K562 (cell line): ENCODE measurements around the gene SSU72. TPM values are rescaled to one million over a fixed set of nuclear protein-coding genes. Genes with fewer than 3 reads are reported as not detected.

Source experiments
- ARHGAP35 ChIP-seq: fragments of 450-650 bp; IDR thresholded peaks from 2 replicates; pipeline ENCODE4 v1.6.1; 2018; ENCODE audit not compliant: partially characterized antibody
- ATF7 ChIP-seq: fragments of 450-650 bp; IDR thresholded peaks from 2 replicates; pipeline ENCODE4 v1.7.1; 2014; ENCODE audit warnings: mild to moderate bottlenecking, moderate library complexity
- BRD4 ChIP-seq: fragments of 200-600 bp; sonication (generic); IDR thresholded peaks from 2 replicates; pipeline ENCODE4 v1.6.1; 2017; ENCODE audit warnings: inconsistent platforms
- CHAMP1 ChIP-seq: fragments of 450-650 bp; IDR thresholded peaks from 2 replicates; pipeline ENCODE4 v1.6.1; 2016; ENCODE audit warnings: mild to moderate bottlenecking
- FOSL1 ChIP-seq: fragments of 200-800 bp; sonication (Bioruptor generic); conservative IDR thresholded peaks from 2 replicates; pipeline ENCODE4 v1.6.1; 2016; ENCODE audit warnings: missing genetic modification characterization, missing compliant biosample characterization
- HES1 ChIP-seq: fragments of 450-650 bp; IDR thresholded peaks from 2 replicates; pipeline ENCODE4 v1.6.1; 2016; ENCODE audit warnings: low read depth, mild to moderate bottlenecking, moderate library complexity
- HNRNPK ChIP-seq: fragments of 200-400 bp; formaldehyde crosslinking; IDR thresholded peaks from one replicate; pipeline ENCODE4 v1.6.1; 2018; ENCODE audit warnings: mild to moderate bottlenecking, low read depth, low read length; ENCODE audit not compliant: poor library complexity, severe bottlenecking
- KLF10 ChIP-seq: fragments of 250-450 bp; sonication (Bioruptor Pico); IDR thresholded peaks from 2 replicates; pipeline ENCODE4 v1.6.1; 2021; ENCODE audit warnings: matching md5 sums
- NCOR1 ChIP-seq: fragments of 450-650 bp; IDR thresholded peaks from 2 replicates; pipeline ENCODE4 v1.6.1; 2016; ENCODE audit warnings: mild to moderate bottlenecking, moderate library complexity
- RBFOX2 ChIP-seq: fragments of 200-400 bp; formaldehyde crosslinking; IDR thresholded peaks from 2 replicates; pipeline ENCODE4 v1.6.1; 2017; ENCODE audit warnings: low read depth, mild to moderate bottlenecking, low read length, moderate library complexity
- RFX7 ChIP-seq: fragments of 250-450 bp; sonication (Bioruptor Pico); IDR thresholded peaks from 2 replicates; pipeline ENCODE4 v1.5.1; 2021; ENCODE audit warnings: mild to moderate bottlenecking
- SNAPC5 ChIP-seq: fragments of 250-450 bp; sonication (Bioruptor Pico); IDR thresholded peaks from 2 replicates; pipeline ENCODE4 v1.8.0; 2021; ENCODE audit warnings: moderate library complexity, mild to moderate bottlenecking, inconsistent platforms
- TFAM ChIP-seq: fragments of 250-450 bp; sonication (Bioruptor Pico); conservative IDR thresholded peaks from 2 replicates; pipeline ENCODE4 v1.5.0; 2021; ENCODE audit warnings: mild to moderate bottlenecking, moderate library complexity
- TGIF2 ChIP-seq: sonication (generic); formaldehyde crosslinking; IDR thresholded peaks from 2 replicates; pipeline ENCODE4 v1.8.1; 2022; ENCODE audit warnings: mild to moderate bottlenecking, missing genetic modification reagents, moderate library complexity
- WHSC1 ChIP-seq: IDR thresholded peaks from one replicate; pipeline ENCODE4 v1.6.1; 2012; ENCODE audit warnings: low read length, control low read depth, inconsistent platforms
- ZFP1 ChIP-seq: fragments of 450-650 bp; formaldehyde crosslinking; IDR thresholded peaks from 2 replicates; pipeline ENCODE4 v1.4.0; 2020; ENCODE audit warnings: mild to moderate bottlenecking, mixed read lengths
- ZNF589 ChIP-seq: fragments of 200-800 bp; sonication (Bioruptor generic); IDR thresholded peaks from 2 replicates; pipeline ENCODE4 v1.6.1; 2016; ENCODE audit warnings: low read depth, missing genetic modification characterization, missing compliant biosample characterization
- ZNF75A ChIP-seq: fragments of 450-650 bp; formaldehyde crosslinking; IDR thresholded peaks from 2 replicates; pipeline ENCODE4 v1.4.0; 2020; ENCODE audit warnings: mild to moderate bottlenecking
- polyA plus RNA-seq, 8 experiments: library from polyadenylated mRNA; depleted of rRNA in 4 of 8; stranded (reverse) in 5 of 8; unstranded in 3 of 8; fragments of >200 nt; fragmentation: Nextera tagmentation in 2 of 8; fragmentation: Illumina TruSeq in 1 of 8; extraction: Ambion mirVana in 2 of 8; extraction: Trizol in 1 of 8; gene quantifications; 2 replicates each; pipeline versions ENCODE4 v1.2.1 to v1.2.3, GENCODE V29; 2011 to 2014; ENCODE audit warnings: inconsistent platforms in 1 of 8, missing spikeins in 1 of 8
- total RNA-seq, 7 experiments: library from RNA; depleted of rRNA in 6 of 7; stranded (reverse); fragments of >200 nt in 6 of 7; fragmentation: Illumina TruSeq in 2 of 7; extraction: Trizol in 2 of 7; gene quantifications; 2 replicates each; pipeline versions ENCODE4 v1.2.1 to v1.2.3, GENCODE V29; 2011 to 2021; ENCODE audit warnings: low replicate concordance in 1 of 7
- TF ChIP-seq, protein P1 (sequence below): fragments of 250-450 bp; sonication (Bioruptor Pico); IDR thresholded peaks from 2 replicates; pipeline ENCODE4 v1.8.0; 2022; ENCODE audit warnings: moderate library complexity, mild to moderate bottlenecking, inconsistent platforms
- TF ChIP-seq, protein P2 (sequence below): fragments of 450-650 bp; IDR thresholded peaks from 2 replicates; pipeline ENCODE4 v1.6.1; 2017; ENCODE audit warnings: mild to moderate bottlenecking, moderate library complexity
- TF ChIP-seq, protein P3 (sequence below): IDR thresholded peaks from 3 replicates; pipeline ENCODE4 v1.6.1; 2011; ENCODE audit warnings: borderline replicate concordance, mild to moderate bottlenecking; ENCODE audit not compliant: insufficient read length, insufficient read depth

The SSU72 gene
- total and polyA plus RNA-seq, 9 of the 15 experiments (the other 6 are each of a cell fraction or from before 2014, with no cell fraction given) = 70.8 to 201 (median 94.6) TPM

GRCh38 chr1:1609822-1610485 is 35.3 kb upstream of the SSU72 start (continued):
- TF ChIP-seq, protein P1, sequence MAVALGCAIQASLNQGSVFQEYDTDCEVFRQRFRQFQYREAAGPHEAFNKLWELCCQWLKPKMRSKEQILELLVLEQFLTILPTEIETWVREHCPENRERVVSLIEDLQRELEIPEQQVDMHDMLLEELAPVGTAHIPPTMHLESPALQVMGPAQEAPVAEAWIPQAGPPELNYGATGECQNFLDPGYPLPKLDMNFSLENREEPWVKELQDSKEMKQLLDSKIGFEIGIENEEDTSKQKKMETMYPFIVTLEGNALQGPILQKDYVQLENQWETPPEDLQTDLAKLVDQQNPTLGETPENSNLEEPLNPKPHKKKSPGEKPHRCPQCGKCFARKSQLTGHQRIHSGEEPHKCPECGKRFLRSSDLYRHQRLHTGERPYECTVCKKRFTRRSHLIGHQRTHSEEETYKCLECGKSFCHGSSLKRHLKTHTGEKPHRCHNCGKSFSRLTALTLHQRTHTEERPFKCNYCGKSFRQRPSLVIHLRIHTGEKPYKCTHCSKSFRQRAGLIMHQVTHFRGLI (CRISPR knock-in tag) = peak; percentile 91
- TF ChIP-seq, protein P2, sequence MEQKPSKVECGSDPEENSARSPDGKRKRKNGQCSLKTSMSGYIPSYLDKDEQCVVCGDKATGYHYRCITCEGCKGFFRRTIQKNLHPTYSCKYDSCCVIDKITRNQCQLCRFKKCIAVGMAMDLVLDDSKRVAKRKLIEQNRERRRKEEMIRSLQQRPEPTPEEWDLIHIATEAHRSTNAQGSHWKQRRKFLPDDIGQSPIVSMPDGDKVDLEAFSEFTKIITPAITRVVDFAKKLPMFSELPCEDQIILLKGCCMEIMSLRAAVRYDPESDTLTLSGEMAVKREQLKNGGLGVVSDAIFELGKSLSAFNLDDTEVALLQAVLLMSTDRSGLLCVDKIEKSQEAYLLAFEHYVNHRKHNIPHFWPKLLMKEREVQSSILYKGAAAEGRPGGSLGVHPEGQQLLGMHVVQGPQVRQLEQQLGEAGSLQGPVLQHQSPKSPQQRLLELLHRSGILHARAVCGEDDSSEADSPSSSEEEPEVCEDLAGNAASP = no peak
- TF ChIP-seq BRD4 (no peak), CHAMP1 (no peak), ZFP1 (CRISPR knock-in tag) (0 out of 2 replicates have a peak, but pooled peaks have one; percentile 50), TFAM (CRISPR knock-in tag) (no peak), HES1 (no peak), KLF10 (CRISPR knock-in tag) (0 out of 2 replicates have a peak, but pooled peaks have one; percentile 67), HNRNPK (no peak), ZNF75A (CRISPR knock-in tag) (0 out of 2 replicates have a peak, but pooled peaks have one; percentile 45), ARHGAP35 (no peak), NCOR1 (no peak), RBFOX2 (0 out of 2 replicates have a peak, but pooled peaks have one; percentile 26), FOSL1 (tag) (no peak), WHSC1 (no peak), RFX7 (no peak), TGIF2 (CRISPR knock-in tag) (no peak), ZNF589 (CRISPR knock-in tag) (peak; percentile 79; the same call in 1 of the 2 replicates), SNAPC5 (no peak), ATF7 (no peak)
- TF ChIP-seq, protein P3, sequence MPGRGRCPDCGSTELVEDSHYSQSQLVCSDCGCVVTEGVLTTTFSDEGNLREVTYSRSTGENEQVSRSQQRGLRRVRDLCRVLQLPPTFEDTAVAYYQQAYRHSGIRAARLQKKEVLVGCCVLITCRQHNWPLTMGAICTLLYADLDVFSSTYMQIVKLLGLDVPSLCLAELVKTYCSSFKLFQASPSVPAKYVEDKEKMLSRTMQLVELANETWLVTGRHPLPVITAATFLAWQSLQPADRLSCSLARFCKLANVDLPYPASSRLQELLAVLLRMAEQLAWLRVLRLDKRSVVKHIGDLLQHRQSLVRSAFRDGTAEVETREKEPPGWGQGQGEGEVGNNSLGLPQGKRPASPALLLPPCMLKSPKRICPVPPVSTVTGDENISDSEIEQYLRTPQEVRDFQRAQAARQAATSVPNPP = no peak
